Activated naive CD8-positive, alpha-beta T cell treated with anti-CD3 and anti-CD28 coated beads for 36 hours (primary cell): ENCODE results near the gene ACAD8. TPM values are rescaled to one million over a fixed set of nuclear protein-coding genes. Genes with fewer than 3 reads are reported as not detected.
"Not testable (repeated sequence)": the region's sequence is repeated elsewhere in the genome, so short reads cannot be mapped to it uniquely, and the experiment has no call there.

ENCODE experiments used
- DNase-seq: peaks from one replicate; pipeline ENCODE4 v3.0.0; 2021
- H3K27ac Mint-ChIP-seq: one replicate; pipeline ENCODE4 v1.8.0; 2022; ENCODE audit warnings: mild to moderate bottlenecking, moderate library complexity, mixed read lengths
- H3K27me3 Mint-ChIP-seq: one replicate; pipeline ENCODE4 v1.8.0; 2022; ENCODE audit warnings: mild to moderate bottlenecking, mixed read lengths
- H3K36me3 Mint-ChIP-seq: one replicate; pipeline ENCODE4 v1.8.0; 2021; ENCODE audit warnings: mild to moderate bottlenecking, mixed read lengths
- H3K4me1 Mint-ChIP-seq: one replicate; pipeline ENCODE4 v1.8.0; 2021; ENCODE audit warnings: mixed read lengths
- H3K4me3 Mint-ChIP-seq: one replicate; pipeline ENCODE4 v1.8.0; 2022; ENCODE audit warnings: mild to moderate bottlenecking, moderate library complexity, mixed read lengths
- H3K9me3 Mint-ChIP-seq: one replicate; pipeline ENCODE4 v1.8.0; 2022; ENCODE audit warnings: mixed read lengths
- total RNA-seq, 2 experiments: library from RNA; stranded (reverse); gene quantifications; one replicate each; pipeline ENCODE4 v1.2.3, GENCODE V29; 2021

ACAD8 gene
- total RNA-seq, 2 experiments from 2014 or later = 20.9 to 21.1 TPM

GRCh38 chr11:134284349-134284748 lies 31.0 kb downstream of the ACAD8 start:
- H3K36me3 Mint-ChIP-seq = peaks cover 18% of the 10 kb centered on the region
- DNase-seq, H3K27ac Mint-ChIP-seq, H3K9me3 Mint-ChIP-seq, H3K4me1 Mint-ChIP-seq, H3K27me3 Mint-ChIP-seq, H3K4me3 Mint-ChIP-seq: not testable (repeated sequence)

- H3K36me3 Mint-ChIP-seq = peaks cover 13% of the 10 kb centered on the region
- H3K4me3 Mint-ChIP-seq = no peak overlapping the region
- no peak overlapping the region for H3K27ac Mint-ChIP-seq
- H3K4me1 Mint-ChIP-seq = no peaks in the 10 kb centered on the region
- no peak for DNase-seq
- no peaks in the 10 kb centered on the region for H3K27me3 Mint-ChIP-seq
- H3K9me3 Mint-ChIP-seq = no peaks in the 10 kb centered on the region
Measured at GRCh38 chr11:134287561-134287960, 34.2 kb downstream of the ACAD8 start.

- Mint-ChIP-seq H3K27ac (no peak overlapping the region), H3K4me3 (no peak overlapping the region), H3K4me1 (no peaks in the 10 kb centered on the region), H3K36me3 (peaks cover 13% of the 10 kb centered on the region), H3K9me3 (no peaks in the 10 kb centered on the region), H3K27me3 (no peaks in the 10 kb centered on the region)
- no peak for DNase-seq
Measured at GRCh38 chr11:134288486-134288885, 35.1 kb downstream of the ACAD8 start.

DNA sequence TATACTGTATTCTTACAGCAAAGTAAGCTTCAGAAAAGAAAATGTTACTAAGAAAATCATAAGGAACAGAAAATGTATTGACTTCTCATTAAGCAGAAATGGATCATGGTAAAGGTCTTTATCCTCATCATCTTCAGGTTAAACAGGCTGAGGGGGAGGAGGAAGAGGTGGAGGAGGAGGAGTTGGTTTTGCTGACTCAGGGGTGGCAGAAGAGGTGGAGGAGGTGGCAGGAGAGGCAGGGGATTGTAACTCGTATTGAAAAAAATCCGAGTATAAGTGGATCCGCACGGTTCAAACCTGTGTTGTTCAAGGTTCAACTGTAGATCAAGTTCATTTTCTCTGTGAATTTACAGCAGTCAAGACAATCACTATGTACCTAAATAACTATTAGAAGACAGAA lies 35.8 kb downstream of the ACAD8 start:
- Mint-ChIP-seq H3K27me3 (no peaks in the 10 kb centered on the region), H3K4me3 (no peak overlapping the region), H3K4me1 (no peaks in the 10 kb centered on the region), H3K27ac (no peak overlapping the region), H3K36me3 (peaks cover 7% of the 10 kb centered on the region), H3K9me3 (no peaks in the 10 kb centered on the region)
- no peak for DNase-seq

DNA sequence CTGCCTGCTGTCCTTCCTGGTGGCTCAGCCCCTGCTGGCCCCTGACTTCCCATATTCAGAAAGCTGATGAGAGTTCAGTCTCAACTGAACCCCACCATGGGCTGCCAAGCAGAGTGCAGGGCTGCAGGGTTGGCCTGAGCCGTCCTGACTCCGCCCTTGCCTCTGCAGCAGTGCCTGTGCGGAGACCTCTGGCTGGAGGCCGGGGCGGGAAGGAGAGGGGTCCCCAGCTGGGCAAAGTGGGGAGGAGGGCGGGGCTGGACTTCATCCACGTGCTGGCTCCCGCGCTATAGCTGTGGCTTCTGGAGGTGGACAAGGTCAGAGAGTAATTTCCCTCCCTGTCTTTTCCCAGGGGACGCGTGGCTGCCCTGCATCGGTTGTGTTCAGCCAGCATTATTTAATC lies 36.4 kb downstream of the ACAD8 start:
- peaks cover 4% of the 10 kb centered on the region for H3K36me3 Mint-ChIP-seq
- DNase-seq = no peak
- H3K9me3 Mint-ChIP-seq = no peaks in the 10 kb centered on the region
- no peak overlapping the region for H3K27ac Mint-ChIP-seq
- no peaks in the 10 kb centered on the region for H3K27me3 Mint-ChIP-seq
- no peaks in the 10 kb centered on the region for H3K4me1 Mint-ChIP-seq
- H3K4me3 Mint-ChIP-seq = no peak overlapping the region

- H3K27me3 Mint-ChIP-seq = no peaks in the 10 kb centered on the region
- no peak overlapping the region for H3K27ac Mint-ChIP-seq
- H3K9me3 Mint-ChIP-seq = no peaks in the 10 kb centered on the region
- peaks cover under 1% of the 10 kb centered on the region for H3K36me3 Mint-ChIP-seq
- DNase-seq = no peak
- no peaks in the 10 kb centered on the region for H3K4me1 Mint-ChIP-seq
- H3K4me3 Mint-ChIP-seq = no peak overlapping the region
Measured at GRCh38 chr11:134290646-134291045, 37.3 kb downstream of the ACAD8 start.

DNA sequence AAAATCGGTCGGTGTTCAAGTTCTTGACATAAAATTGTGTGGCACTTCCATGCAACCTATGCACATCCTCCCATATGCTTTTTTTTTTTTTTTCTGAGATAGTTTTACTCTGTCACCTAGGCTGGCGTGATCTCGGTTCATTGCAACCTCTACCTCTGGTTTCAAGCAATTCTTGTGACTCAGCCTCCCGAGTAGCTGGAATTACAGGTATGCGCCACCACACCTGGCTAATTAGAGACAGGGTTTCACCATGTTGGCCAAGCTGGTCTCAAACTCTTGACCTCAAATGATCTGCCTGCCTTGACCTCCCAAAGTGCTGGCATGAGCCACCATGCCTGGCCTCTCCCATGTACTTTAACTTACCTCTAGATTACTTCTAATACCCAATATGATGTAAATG lies 37.8 kb downstream of the ACAD8 start:
- no peaks in the 10 kb centered on the region for H3K4me1 Mint-ChIP-seq
- H3K27ac Mint-ChIP-seq = no peak overlapping the region
- no peak overlapping the region for H3K4me3 Mint-ChIP-seq
- no peaks in the 10 kb centered on the region for H3K27me3 Mint-ChIP-seq
- peaks cover 4% of the 10 kb centered on the region for H3K36me3 Mint-ChIP-seq
- no peak for DNase-seq
- H3K9me3 Mint-ChIP-seq = no peaks in the 10 kb centered on the region

GRCh38 chr11:134292661-134293060 lies 39.3 kb downstream of the ACAD8 start:
- Mint-ChIP-seq H3K27ac (no peak overlapping the region), H3K4me1 (no peaks in the 10 kb centered on the region), H3K36me3 (peaks cover 4% of the 10 kb centered on the region), H3K4me3 (no peak overlapping the region), H3K9me3 (no peaks in the 10 kb centered on the region), H3K27me3 (no peaks in the 10 kb centered on the region)
- no peak for DNase-seq

DNA sequence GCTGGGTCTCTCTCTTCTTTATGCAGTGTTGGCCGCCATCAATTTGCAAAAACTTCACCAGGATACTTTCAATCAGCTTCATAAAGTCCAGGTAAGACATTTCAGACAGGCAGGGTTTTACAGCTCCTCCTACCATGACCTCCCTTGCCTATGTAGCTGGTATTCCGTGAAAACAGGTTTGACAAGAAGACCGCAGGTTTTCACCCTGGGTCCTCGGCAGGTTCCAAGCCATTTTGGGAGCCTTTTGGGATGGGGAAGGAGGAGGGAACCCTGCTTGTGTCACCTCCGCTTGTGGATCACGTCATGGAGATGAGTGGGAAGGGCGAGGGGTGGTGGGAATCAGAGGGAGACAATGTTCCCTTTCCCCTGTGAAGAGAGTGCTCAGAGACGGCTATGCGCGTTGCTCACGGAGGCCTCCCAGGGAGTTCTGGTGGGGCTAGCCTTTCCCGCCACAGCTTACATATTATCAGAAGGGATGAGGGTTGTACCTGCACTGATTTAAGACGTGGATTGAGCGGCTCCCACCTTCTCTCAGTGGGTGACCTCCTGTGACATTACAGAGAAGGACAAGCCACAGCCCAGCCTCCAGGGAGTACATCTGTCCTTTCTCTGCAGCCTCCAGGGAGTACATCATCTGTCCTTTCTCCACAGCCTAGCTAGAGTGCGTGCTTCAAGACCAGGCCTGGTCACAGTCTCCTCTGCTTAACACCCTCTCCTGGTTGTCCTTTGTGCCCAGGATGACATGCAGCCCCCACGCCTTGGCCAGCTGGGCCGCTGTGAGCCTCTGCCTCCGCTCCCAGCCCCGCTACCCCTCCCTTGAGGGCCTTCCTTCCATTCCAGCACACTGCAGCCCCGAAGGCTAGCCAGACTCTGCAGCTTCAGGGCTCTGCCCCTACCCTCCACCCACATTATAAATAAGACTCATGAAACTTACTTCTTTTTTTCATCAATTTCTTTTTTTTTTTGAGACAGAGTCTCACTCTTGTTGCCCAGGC lies 40.0 kb downstream of the ACAD8 start:
- H3K36me3 Mint-ChIP-seq = peaks cover 4% of the 10 kb centered on the region
- no peak overlapping the region for H3K27ac Mint-ChIP-seq
- no peak for DNase-seq
- H3K4me1 Mint-ChIP-seq = no peaks in the 10 kb centered on the region
- H3K9me3 Mint-ChIP-seq = no peaks in the 10 kb centered on the region
- no peaks in the 10 kb centered on the region for H3K27me3 Mint-ChIP-seq
- H3K4me3 Mint-ChIP-seq = no peak overlapping the region

- H3K27me3 Mint-ChIP-seq = no peaks in the 10 kb centered on the region
- H3K9me3 Mint-ChIP-seq = no peaks in the 10 kb centered on the region
- no peak for DNase-seq
- H3K4me3 Mint-ChIP-seq = no peak overlapping the region
- no peak overlapping the region for H3K27ac Mint-ChIP-seq
- H3K36me3 Mint-ChIP-seq = peaks cover 10% of the 10 kb centered on the region
- H3K4me1 Mint-ChIP-seq = no peaks in the 10 kb centered on the region
Measured at GRCh38 chr11:134294664-134295063, 41.3 kb downstream of the ACAD8 start.

GRCh38 chr11:134312223-134312622 lies 58.9 kb downstream of the ACAD8 start:
- no peaks in the 10 kb centered on the region for H3K27me3 Mint-ChIP-seq
- peaks cover 18% of the 10 kb centered on the region for H3K36me3 Mint-ChIP-seq
- H3K27ac Mint-ChIP-seq = no peak overlapping the region
- H3K4me3 Mint-ChIP-seq = no peak overlapping the region
- peaks cover 6% of the 10 kb centered on the region for H3K9me3 Mint-ChIP-seq
- no peaks in the 10 kb centered on the region for H3K4me1 Mint-ChIP-seq
- no peak for DNase-seq

DNA sequence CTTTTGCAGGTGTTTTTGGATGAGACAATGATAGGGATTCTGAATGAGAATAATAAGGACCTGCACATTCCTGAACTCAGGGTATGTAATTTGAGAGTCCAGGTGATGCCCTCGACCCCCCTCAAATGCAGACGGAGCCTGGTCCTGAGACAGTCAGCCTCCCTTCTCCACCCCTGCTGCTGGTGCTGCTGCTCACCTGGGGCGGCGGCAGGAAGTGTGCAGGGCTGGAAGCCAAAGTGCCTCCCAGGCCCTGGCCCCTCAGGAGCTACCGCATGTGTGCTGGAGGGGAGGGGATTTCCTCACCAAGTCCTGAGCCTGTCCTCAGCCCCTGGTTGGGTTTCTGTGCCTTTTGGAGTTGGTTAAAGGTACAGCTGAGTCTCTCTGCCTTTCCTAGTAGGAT lies 59.4 kb downstream of the ACAD8 start:
- no peaks in the 10 kb centered on the region for H3K27me3 Mint-ChIP-seq
- no peak for DNase-seq
- no peak overlapping the region for H3K27ac Mint-ChIP-seq
- peaks cover 9% of the 10 kb centered on the region for H3K9me3 Mint-ChIP-seq
- no peak overlapping the region for H3K4me3 Mint-ChIP-seq
- no peaks in the 10 kb centered on the region for H3K4me1 Mint-ChIP-seq
- H3K36me3 Mint-ChIP-seq = peaks cover 15% of the 10 kb centered on the region

DNA sequence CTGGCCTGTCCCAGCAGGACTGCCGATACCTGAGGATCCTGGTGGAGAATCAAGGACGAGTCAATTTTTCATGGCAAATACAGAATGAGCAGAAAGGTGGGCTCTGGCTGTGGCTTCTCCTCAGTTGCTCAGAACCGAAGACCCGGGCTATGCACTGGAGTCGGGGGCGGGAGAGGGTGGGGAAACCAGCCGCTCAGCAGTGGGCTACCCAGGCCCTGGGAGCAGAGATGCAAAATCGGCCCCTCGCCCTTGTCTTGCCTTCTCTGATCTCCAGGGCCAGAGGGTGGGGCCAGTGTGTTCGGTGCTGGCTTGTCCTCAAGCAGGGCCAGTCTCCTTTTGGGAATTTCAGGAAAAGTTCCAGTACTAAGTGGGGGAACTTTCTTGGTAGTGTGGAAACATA lies 60.0 kb downstream of the ACAD8 start:
- peaks cover 19% of the 10 kb centered on the region for H3K36me3 Mint-ChIP-seq
- H3K4me1 Mint-ChIP-seq = no peaks in the 10 kb centered on the region
- H3K27me3 Mint-ChIP-seq = no peaks in the 10 kb centered on the region
- no peak overlapping the region for H3K4me3 Mint-ChIP-seq
- H3K9me3 Mint-ChIP-seq = peaks cover 12% of the 10 kb centered on the region
- no peak overlapping the region for H3K27ac Mint-ChIP-seq
- DNase-seq = no peak

GRCh38 chr11:134313821-134314607 lies 60.6 kb downstream of the ACAD8 start:
- no peak overlapping the region for H3K27ac Mint-ChIP-seq

More at GRCh38 chr11:134313821-134314607, 60.6 kb downstream of the ACAD8 start:
- Mint-ChIP-seq H3K27me3 (no peaks in the 10 kb centered on the region), H3K9me3 (peaks cover 12% of the 10 kb centered on the region), H3K36me3 (peaks cover 22% of the 10 kb centered on the region), H3K4me3 (no peak overlapping the region), H3K4me1 (no peaks in the 10 kb centered on the region)
- DNase-seq = no peak
